SW 1271 (cell line): Measurements from ENCODE around the gene KRABD2.
"Not testable (repeated sequence)": the region's sequence is repeated elsewhere in the genome, so short reads cannot be mapped to it uniquely, and the experiment has no call there.

Experiments used
- DNase-seq, 2 experiments: peaks; one replicate each; lab custom pipeline; 2025; lab: John Stamatoyannopoulos, UW

KRABD2 gene

DNA sequence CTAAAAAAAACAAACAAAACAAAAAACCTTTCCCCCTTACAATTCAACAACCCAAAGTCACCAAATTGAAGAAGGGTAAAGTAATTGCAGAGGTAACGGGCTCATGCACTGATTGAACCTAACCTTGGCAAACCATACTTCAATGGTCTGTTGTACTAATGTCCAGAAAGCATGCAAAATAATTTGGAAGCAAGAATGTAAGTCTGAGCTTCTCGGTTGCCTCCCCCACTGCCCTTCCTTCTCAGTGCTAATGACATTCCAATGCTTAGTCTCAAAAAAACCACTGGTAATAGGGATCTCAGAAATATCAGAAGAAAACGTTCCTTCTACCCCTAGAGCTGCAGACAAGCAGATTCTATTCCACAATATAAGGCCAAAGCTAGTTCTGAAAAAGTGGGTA, 15.8 kb downstream of the KRABD2 start:
- no peak for DNase-seq

DNA sequence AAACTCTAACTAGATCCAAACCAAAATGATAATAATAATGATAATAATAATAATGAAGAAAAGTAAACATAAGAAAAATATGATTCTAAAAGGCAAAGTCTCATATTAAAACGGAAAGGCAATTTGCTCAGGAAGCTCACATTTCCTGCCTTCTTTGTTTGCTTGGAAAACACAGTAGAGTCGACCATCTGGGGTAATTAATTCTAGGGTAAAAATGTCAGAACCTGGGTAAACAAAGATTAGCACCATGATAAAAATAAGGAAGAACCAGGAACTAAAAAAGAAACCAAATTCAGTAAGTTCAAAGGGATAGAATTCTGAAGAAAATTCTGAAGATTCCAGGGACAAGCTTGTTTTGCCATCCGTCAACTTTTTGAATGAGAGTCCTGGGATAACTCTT, 16.2 kb downstream of the KRABD2 start:
- no peak for DNase-seq

DNA sequence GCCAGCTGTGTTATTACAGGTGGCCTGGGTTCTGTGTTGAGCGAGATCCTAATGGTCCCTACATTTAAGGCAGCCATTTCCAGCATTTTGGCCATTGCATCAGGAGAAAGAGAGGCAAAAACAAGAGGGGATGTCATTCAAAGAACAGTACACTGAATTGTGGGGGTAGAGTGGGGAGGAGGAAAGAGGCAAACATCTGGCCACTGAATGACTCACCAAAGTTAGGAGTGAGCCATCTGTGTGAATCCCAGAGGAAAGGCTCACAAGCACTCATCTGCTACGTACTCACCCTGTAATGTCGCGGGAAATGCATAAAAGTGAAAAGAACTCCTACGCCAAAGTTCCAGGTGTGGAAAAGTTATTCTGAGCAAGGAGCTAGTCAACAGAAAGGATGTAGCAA, 16.7 kb downstream of the KRABD2 start:
- no peak for DNase-seq

DNA sequence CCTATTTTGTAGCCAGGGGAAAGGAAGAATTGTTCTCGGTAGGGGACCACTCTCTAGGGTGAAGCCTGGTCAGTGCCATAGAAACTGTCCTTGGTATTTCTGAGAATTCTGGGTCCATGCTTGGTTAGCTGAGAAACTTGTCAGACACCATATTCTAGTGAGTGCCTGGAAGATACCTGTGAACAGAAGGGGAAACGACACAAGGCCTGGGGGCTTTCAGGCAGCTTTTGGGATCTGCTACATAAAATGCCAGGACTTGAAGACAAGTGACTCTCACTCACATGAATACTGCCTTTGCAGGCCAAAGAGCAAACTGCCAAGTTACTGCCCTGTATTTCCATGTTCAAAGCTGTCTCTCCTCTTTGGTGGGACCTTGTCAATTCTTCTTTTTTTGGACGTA, 18.6 kb downstream of the KRABD2 start:
- no peak for DNase-seq

DNA sequence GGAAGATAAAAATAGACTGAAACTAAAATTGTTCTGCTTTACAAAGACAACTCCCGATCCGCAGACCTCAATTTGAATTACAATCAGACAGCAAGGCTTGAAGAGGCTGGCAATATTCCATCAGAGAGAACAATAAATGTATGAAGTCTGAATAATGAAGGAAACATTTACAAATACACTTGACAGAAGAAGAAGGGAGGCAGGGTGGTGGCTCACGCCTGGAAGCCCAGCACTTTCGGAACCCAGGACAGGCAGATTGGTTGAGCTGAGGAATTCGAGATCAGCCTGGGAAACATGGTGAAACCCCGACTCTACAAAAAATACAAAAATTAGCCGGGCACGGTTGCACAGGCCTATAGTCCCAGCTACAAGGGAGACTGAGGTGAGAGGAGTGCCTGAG, 22.3 kb downstream of the KRABD2 start:
- DNase-seq, result no peak

DNA sequence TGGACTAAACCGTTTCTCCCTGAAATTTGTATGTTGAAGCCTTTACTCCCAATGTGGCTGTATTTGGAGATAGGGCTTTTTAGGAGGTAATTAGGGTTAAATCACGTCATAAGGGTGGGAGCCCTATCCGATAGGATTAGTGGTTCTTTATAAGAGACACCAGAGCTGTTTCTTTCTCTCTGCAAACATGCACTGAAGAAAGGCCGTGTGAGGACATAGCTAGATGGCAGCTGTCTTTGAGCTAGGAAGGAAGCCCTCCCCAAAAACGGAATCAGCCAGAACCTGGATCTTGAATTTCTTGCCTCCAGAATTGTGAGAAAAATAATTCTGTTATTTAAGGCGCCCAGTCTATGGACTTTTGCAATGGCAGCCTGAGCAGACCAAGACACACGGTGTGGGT, 22.8 kb downstream of the KRABD2 start:
- DNase-seq, result no peak

DNA sequence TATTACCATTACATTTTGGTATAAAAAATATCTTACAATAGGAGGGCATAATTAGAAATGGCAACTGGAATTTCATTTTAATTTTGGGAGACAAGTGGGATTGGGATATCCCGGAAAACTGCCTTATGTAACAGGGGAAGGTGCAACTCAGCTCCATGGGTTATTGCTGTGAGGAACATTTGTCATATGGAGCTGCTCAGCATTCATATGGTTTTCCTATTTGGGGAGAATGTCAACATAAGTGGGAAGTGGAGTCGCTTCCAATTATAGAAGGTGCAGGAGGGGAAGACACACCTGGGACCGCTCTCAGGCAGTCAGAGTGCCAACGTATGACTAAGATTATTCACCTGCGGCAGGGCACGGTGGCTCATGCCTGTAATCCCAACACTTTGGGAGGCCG, 26.2 kb downstream of the KRABD2 start:
- no peak for DNase-seq

DNA sequence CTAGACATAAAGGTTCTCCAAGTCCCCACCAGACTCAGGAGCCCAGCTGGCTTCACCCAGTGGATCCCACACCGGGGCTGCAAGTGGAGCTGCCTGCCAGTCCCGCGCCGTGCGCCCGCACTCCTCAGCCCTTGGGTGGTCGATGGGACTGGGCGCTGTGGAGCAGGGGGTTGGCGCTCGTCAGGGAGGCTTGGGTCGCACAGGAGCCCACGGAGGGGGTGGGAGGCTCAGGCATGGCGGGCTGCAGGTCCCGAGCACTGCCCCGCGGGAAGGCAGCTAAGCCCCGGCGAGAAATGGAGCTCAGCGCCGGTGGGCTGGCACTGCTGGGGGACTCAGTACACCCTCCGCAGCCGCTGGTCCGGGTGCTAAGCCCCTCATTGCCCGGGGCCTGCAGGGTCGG, 29.5 kb downstream of the KRABD2 start:
- DNase-seq, result not testable (repeated sequence)

DNA sequence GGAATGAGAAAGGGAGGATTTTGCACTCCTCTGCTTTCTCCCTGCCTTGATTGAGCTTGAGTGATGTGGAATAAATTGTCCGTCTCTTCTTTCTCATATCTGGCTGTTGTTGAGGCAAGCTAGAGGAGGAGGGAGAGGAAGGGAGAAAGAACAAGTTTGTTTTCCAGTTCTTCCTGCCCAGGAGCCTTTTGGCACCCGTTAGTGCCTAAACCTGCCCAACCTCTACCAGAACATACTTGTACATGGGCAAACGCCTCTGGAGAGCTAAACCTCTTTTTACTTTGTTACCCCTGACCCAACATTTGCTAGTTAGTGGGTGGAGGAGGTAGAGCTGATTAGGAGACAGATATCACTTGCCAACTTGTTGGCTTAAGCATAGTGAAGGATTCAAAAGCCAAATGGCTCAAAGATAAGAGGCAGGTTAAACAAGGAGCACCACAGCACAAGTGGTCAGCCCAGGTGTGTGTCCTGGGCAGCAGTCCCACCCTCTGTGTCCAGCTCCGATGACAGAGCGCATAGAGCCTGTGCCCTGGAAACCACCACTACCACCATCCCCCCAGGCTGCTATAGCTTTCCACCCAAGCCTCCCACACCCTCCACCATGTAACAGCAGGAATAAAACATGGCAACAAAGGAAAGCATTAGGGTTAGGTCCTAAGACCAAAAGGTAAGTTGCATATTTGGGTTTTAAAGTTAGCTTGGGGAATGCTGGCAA, 30.4 kb downstream of the KRABD2 start:
- no peak for DNase-seq

DNA sequence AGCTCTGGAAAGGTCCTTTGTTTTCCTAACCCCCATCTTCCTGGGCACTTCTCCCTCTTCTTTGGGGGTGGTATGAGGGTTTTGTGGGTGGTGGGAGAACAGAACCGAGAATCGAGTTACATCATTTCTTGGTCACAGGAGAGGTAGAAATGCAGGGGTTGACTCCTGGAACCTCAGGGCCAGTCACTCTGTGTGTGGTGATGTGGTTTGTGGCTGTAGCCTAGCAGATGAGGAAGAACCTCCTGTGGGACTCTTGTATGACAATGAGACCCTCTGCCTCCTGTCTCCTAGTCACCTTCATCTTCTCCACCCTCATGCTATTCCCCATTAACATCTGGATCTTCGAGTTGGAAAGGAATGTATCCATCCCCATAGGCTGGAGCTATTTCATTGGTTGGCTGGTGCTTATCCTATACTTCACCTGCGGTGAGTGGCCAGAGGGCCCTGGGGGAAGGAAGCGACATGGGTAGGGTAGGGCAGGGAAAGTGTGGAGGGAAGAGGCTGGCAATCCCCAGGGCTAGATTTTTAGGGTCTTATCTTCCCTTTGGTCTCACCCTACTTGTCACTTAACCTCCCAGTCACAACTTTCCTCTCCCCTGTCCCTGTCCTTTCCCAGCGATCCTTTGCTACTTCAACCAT, 31.3 kb downstream of the KRABD2 start:
- no peak for DNase-seq

DNA sequence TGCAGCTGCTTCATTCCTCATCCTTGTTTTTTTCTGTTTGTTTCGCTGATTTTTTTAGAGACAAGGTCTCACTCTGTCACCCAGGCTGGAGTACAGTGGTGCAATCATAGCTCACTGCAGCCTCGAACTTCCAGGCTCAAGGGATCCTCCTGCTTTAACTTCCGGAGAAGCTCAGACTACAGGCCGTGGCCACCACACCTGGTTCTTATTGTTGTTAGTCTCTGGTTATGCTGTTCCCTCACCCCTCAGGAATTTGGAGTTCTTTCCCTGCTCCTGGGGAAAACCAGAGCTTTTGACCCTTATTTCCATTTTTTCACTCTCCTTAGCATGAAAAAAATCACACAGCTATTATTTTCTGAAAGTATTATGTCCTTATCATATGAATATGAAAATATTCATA, 35.0 kb downstream of the KRABD2 start:
- DNase-seq, result no peak

DNA sequence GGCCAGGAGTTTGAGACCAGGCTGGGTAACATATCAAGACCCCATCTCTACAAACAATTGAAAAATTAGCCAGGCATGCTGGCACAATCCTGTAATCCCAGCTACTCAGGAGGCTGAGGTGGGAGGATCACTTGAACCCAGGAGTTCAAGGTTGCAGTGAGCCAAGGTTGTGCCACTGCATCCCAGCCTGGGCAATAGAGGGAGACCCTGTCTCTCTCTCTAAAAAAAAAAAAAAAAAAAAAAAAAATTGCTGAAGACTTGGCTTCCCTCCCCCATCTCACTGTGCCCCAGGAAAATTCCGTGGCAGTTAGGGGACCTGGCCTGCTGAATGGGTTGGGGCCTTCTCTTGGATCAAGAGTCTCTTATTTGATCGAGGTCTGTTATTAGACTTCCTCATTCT, 37.0 kb downstream of the KRABD2 start, which contains the start of gene ODF4:
ODF4 (plus strand) TSS at position 301 of the 400 bp plus-strand sequence. CDS start 212 bp downstream, outside the sequence.
- no peak for DNase-seq

DNA sequence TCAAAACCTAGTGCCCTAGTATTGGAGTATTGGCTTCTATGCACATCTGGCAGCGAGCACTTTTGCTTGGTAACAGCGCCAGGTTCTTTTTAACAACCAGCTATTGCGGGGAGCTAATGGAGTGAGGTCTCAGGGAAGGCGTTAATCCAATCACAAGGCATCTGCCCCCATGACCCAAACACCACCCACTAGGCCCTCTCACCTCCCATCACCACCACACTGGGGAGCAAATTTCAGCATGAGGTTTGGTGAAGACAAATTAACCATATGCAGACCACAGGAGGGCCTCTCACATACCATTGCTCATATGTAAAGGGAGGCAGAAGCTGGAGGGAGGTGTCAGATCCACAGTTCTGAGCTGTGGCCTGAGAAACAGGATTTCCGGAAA, 37.8 kb downstream of the KRABD2 start:
- DNase-seq, result no peak

DNA sequence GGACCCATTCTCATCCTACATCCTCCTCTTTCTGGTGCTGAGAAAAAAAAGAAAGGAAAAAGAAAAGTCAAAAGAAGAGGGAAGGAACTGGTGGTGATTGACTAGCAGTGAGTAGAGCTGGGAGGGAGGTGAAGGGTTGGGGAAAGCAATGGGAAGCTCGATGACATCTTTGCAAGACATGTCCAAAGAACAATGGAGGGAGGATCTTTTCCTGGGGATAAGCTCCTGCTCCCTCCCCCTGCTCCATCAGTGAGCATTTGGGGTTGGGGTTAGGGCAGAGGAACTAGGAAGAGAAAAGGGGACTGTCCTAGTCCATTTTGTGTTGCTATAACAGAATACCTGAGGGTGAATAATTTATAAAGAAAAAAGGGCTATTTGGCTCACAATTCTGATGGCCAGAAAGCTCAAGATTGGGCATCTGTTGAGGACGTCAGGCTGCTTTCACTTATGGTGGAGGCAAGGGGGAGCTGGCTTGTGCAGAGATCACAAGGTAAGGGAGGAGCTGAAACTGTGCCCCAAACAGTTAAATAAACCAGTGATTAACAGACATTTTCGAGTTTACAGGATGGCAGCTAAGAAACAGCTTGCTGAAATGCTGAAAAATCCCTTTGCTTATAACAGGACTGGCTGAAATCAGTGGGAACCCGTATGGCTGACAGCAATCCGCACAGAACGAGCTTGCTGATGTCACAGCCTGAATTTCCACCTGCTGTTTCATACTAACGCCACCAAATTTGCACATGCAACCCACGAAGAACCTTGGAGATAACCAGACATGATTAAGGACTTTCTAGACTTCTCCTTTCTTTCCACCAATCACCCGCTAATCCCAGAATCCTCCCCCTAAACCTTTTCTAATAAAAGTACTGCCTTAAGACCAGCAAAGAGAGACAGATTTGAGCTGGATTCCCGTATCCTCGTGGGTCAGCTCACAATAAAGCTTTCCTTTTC, 38.4 kb downstream of the KRABD2 start:
- no peak for DNase-seq

DNA sequence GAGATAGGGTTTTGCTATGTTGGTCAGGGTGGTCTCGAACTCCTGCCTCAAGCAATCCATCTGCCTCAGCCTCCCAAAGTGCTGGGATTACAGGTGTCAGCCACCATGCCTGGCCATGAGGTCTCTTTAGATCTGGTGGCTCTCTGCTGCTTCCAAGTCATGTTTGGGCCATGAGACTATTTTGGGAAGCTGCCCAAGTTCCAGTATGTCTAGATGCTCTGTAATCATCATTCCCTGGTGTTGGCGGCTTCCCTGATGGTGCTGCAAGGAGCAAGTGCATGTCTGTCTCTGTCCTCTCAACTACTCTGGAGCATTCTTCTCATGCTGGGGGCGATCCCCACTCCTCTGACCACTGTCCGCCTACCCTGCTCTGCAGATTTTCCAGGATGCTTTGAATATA, 43.2 kb downstream of the KRABD2 start:
- no peak for DNase-seq

DNA sequence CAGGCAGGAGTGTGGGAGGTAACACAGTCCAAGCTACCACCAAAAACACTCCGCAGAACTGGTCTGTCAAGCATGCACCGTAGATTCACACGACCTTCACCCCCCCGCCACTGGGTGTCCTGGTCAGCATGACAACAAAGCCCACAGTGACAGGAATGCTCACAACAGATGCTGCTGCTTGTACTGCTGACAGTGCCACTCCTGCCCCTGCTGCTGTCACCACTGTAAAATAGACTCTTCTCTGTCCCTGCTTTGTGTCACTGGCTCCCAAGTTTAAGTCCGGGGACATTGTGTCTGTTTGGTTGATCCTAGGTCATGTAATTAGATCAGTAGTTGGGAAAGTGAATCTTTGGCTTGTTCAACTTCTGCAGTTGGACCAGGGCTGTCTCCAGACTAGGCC, 43.8 kb downstream of the KRABD2 start:
- DNase-seq, result no peak

DNA sequence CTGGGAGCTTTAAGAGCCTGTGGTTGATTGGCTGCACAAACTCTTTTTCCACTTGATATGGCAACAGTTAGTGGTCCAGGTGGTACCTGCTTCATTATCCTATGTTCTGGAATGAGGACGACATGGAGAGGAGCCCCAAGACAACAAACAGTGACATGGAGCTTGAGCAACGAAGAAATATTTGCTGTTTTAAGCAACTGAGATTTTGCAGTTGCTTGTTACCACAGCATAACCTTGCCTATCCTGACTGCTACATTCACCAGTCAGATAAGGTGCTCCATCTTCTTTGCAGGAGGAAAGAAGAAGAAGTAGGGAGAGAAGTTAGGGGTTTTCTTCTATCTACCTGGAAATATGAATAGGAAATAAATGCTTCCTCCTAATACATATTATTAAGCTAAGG, 44.4 kb downstream of the KRABD2 start:
- no peak for DNase-seq

DNA sequence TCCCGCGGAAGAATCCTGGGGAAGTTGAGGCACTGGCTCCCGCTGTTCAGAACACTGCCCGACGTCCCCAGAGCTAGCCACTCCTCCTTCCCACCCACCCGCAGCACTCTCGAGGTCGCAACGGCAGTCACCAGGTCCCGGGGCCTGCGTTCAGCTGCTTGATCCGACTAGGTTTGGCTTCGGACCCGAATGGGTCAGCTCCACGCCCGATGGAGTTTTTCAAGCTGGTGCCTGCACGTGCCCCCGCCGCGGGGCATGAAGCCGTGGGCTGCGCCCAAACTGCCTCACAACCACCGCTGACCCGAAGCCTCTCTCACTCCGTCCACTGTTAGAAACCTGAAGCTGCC, 49.2 kb downstream of the KRABD2 start:
- DNase-seq, result no peak
